ENCODE results near the gene ATXN2L. TPM values are rescaled to one million over a fixed set of nuclear protein-coding genes. Genes with fewer than 3 reads are reported as not detected.
"Not testable (repeated sequence)": the region's sequence is repeated elsewhere in the genome, so short reads cannot be mapped to it uniquely, and the experiment has no call there.

Gene ATXN2L
- total RNA-seq, 2 donors from 2014 or later, result 317 to 377 TPM

DNA sequence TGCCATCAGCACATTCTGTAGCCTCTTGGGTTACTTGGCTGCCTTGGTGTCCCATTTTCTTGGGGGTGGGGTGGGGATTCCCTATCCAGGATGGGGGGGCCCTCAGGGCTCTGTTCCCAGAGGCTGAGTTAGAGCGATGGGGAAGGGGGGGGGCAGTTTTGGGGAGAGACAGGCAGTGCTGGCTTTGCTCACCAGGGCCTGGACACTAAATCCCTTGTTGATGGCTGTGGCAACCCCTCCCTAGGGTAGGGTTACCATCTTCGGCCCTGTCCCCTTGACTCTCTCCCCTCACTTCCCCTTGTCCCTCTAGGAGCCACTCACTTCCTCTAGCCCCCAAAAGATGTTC lies 54.8 kb downstream of the ATXN2L start:
- H3K9me3 Mint-ChIP-seq, result peaks cover 0 to 5% of the 10 kb centered on the region in 2 donors

DNA sequence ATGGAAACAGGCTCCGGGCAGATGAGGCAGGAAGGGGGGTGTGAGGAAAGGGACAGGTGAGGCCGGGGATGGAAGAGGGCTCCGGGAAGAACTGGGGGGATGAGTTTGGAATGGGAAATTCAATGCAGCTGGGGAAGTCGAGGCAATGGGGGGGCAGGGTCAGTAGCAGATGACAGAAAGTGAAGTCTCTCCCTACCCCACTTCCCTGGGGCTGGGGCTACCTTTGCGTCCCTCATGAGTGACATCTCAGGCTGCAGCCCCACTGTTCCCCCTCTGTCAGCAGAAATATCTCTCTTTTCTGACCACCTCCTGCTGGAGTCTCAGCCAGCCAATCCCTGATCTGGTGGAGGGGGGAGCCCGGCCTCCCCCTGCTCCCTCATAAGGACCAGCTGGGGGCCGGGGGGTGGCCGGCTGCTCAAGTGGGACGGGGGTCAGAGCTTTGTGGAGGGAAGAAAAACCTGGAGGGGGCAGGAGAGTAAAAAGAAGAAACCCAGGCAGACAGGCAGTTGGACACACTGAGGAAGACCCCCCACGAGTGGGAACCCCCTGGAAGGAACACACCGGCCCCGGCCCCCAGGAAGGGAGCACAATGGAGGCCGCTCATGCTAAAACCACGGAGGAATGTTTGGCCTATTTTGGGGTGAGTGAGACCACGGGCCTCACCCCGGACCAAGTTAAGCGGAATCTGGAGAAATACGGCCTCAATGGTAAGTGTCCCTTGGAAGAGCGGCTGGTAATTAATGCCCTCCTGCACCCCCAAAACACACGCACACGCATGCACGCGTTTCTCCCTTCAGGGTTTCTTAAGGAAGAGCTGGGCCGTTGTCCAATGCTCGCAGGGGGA lies 55.5 kb downstream of the ATXN2L start, which contains the start of gene ATP2A1:
TSS of gene ATP2A1 (plus strand) at position 406 of the 844 bp plus-strand sequence. CDS start at position 590, 184 bp downstream.
- ATAC-seq (no peak), DNase-seq (ENCODE audit: low spot score in 2 of 2) (no peak)
- H3K36me3 Mint-ChIP-seq, result peaks cover 8 to 9% of the 10 kb centered on the region in 2 donors
- peaks cover 0 to 5% of the 10 kb centered on the region in 2 donors for H3K9me3 Mint-ChIP-seq
- H3K27ac Mint-ChIP-seq, result peak within 1 kb of the TSS; percentile 50 to 71

More for the DNA sequence above, 54.8 kb downstream of the ATXN2L start:
- Mint-ChIP-seq H3K27ac (peak overlapping the region in 1 of 2 donors; percentile 56), H3K36me3 (peaks cover 8 to 9% of the 10 kb centered on the region in 2 donors)
- DNase-seq (ENCODE audit: low spot score in 2 of 2), result no peak
- ATAC-seq, result no peak

DNA sequence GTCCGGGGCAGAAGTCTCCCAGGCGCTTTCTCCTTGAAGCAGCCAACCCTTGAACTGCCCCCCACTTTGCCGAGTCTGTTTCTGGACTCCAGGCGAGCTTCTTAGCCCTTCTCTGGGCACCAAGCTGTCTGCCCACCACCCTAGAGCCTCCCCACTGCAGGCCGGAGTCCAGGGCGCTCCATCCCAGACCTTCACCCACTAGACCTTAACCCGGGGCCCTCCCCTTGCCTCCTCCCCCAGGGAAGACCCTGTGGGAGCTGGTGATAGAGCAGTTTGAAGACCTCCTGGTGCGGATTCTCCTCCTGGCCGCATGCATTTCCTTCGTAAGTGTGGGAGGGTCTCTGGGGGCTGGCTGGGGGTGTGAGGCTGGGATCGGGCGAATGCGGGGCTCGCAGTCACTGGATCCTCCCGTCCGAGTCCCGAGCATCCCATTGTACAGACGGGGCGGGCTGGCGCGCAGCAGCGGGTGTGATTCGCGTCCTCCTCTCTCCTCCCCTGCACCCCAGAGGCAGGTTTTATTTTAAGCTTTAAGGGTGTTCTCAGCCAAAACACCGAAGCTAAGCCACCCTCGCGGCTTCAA lies 56.6 kb downstream of the ATXN2L start:
- ATAC-seq, result peak; percentile 53 to 56
- H3K9me3 Mint-ChIP-seq, result peaks cover 0 to 5% of the 10 kb centered on the region in 2 donors
- peaks cover 8 to 9% of the 10 kb centered on the region in 2 donors for H3K36me3 Mint-ChIP-seq
- peak overlapping the region; percentile 60 to 71 for H3K27ac Mint-ChIP-seq
- no peak for DNase-seq (ENCODE audit: low spot score in 2 of 2)

GRCh38 chr16:28879841-28880588 lies 57.2 kb downstream of the ATXN2L start:
- ATAC-seq (peak; percentile 94 to 96), DNase-seq (ENCODE audit: low spot score in 2 of 2) (peak; percentile 83 to 84)
- H3K27ac Mint-ChIP-seq, result peak overlapping the region in 1 of 2 donors; percentile 71
- H3K9me3 Mint-ChIP-seq, result peaks cover 0 to 5% of the 10 kb centered on the region in 2 donors
- H3K36me3 Mint-ChIP-seq, result peaks cover 8 to 9% of the 10 kb centered on the region in 2 donors

DNA sequence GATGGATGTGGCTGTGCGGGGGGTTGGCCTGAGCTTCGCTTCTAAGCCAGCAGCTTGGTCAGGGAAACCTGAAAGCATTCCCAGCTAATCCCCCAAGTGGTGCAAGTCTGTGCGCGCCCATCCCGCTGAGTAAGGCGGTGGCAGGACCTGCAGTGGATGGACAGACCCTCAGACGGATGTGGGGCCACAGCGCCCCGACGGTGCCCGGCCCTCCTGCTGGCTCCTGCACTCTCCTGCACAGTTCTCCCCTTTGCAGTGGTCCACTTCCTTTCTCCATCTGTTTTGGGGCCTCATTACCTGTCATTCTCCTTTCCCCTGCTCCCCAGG lies 57.8 kb downstream of the ATXN2L start:
- Mint-ChIP-seq H3K27ac (no peak overlapping the region), H3K36me3 (peaks cover 8 to 9% of the 10 kb centered on the region in 2 donors)
- no peak for ATAC-seq

DNA sequence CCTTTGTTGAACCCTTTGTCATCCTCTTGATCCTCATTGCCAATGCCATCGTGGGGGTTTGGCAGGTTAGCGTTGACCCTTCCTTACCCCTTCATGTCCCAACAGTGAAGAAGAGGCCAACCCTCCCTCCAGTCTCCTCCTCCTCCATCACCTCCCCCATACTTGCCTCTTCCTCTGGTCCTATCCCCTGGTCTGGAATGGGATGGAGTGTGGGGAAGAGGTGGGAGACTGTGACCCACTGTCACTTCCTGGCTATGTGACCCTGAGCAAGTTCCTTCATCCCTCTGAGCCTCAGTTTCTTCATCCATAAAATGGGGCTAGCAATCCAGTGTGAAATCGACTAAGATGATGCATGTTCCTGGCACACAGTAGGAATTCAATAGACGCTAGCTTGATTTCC lies 58.2 kb downstream of the ATXN2L start:
- DNase-seq (ENCODE audit: low spot score in 2 of 2) (no peak), ATAC-seq (no peak)
- H3K27ac Mint-ChIP-seq, result no peak overlapping the region
- peaks cover 8 to 9% of the 10 kb centered on the region in 2 donors for H3K36me3 Mint-ChIP-seq
- H3K9me3 Mint-ChIP-seq, result peaks cover 0 to 5% of the 10 kb centered on the region in 2 donors

More for the DNA sequence above, 57.8 kb downstream of the ATXN2L start:
- peaks cover 0 to 5% of the 10 kb centered on the region in 2 donors for H3K9me3 Mint-ChIP-seq
- no peak for DNase-seq (ENCODE audit: low spot score in 2 of 2)

DNA sequence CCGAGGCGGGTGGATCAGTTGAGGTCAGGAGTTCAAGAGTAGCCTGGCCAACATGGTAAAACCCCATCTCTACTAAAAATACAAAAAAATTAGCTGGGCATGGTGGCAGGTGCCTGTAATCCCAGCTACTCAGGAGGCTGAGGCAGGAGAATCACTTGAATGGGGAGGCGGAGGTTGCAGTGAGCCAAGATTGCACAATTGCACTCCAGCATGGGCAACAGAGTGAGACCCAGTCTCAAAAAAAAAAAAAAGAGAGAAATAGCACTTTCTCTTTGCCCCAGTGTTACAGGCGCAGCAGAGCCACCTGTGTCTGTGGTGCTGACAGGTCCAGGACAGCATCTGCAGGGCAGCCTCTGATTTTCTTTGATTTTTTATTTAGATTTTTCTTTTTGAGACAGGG lies 58.8 kb downstream of the ATXN2L start:
- not testable (repeated sequence) for H3K36me3 Mint-ChIP-seq; ATAC-seq; H3K27ac Mint-ChIP-seq; DNase-seq (ENCODE audit: low spot score in 2 of 2); H3K9me3 Mint-ChIP-seq

DNA sequence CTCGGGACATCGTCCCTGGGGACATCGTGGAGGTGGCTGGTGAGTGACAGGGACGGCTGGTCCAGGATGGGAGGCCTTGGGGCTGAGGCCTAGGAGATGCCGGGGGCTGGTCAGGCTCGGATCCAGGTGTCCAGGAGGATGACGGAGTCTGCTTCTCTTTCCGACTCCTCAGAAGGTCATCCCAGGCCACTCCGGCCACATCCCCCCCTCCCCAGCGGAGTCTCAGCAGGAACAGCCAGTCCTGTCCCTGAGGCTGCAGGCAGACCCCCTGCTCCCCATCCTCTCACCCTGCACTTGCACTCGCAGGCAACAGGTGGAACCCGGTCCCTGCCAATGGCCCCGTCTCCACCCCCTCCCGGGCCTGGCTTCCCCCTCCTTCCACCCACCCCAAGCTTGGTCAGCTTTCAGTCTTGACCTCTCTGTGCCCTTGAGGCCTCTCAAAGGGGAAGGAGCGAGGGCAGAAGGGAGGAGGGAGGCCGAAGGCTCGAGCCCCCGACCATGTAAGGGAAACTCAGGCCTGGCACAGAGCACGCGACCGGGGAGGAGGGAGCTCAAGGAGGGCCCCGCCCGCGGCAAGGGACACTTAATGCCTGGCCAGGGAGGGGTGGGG lies 59.9 kb downstream of the ATXN2L start:
- DNase-seq (ENCODE audit: low spot score in 2 of 2), result no peak
- Mint-ChIP-seq H3K9me3 (peaks cover 0 to 5% of the 10 kb centered on the region in 2 donors), H3K36me3 (peaks cover 8 to 9% of the 10 kb centered on the region in 2 donors), H3K27ac (no peak overlapping the region)
- no peak for ATAC-seq

DNA sequence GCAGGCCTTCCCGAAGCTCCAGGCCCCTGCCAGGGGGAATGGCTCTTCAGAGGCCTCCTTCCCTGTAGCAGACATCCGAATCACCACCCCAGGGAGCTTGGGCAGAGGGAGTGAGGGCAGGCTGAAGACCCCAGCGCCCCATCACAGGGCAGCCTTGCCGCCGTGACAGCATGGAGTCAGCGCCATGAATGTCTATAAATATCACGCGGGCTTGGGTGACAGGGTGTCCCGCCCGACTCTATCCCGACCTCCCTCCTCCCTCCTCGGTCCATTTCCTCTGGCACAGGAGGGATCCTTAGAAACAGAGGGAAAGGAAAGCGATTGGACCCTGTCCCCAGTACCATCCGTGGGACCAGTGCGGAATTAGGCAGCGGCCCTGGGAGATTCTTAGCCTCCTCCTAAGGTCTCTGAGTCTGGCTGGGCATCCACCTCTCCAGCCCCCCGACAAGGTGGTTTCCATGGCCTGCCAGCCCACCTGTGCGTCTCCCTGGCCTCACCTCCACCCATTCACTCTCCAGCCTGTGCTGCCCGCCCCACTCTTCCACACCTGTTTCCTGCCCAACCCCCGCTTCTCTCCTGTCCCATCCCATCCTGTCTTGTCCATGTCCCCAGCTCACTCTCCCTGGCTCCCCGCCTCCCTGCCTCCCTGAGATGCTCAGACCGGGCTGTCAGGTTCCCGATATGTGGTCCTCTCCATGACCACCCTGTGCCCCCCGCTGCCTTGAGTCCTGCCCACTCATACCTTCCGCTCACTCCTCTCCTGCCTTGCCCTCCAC lies 60.6 kb downstream of the ATXN2L start:
- peaks cover 0 to 5% of the 10 kb centered on the region in 2 donors for H3K9me3 Mint-ChIP-seq

GRCh38 chr16:28884045-28884444 lies 61.2 kb downstream of the ATXN2L start:
- no peak for DNase-seq (ENCODE audit: low spot score in 2 of 2)
- Mint-ChIP-seq H3K9me3 (peaks cover 0 to 5% of the 10 kb centered on the region in 2 donors), H3K27ac (peak overlapping the region in 1 of 2 donors; percentile 56), H3K36me3 (peaks cover 8 to 9% of the 10 kb centered on the region in 2 donors)
- no peak for ATAC-seq

More for the DNA sequence above, 60.6 kb downstream of the ATXN2L start:
- no peak for DNase-seq (ENCODE audit: low spot score in 2 of 2)
- H3K36me3 Mint-ChIP-seq, result peaks cover 8 to 9% of the 10 kb centered on the region in 2 donors
- no peak for ATAC-seq
- no peak overlapping the region for H3K27ac Mint-ChIP-seq

Other genes starting within 250 kb of the ATXN2L start
- gene SULT1A2, start 225.9 kb upstream of the ATXN2L start, total RNA-seq, result under 1 TPM; 0.30 to 0.54 TPM
- 10 to 100 TPM in 1 of 2 donors, 1 to 10 TPM in 1; 8.2 to 15.6 TPM for gene SULT1A1, start 213.0 kb upstream of the ATXN2L start, total RNA-seq
- under 1 TPM in 1 of 2 donors, not detected in 1; 0.36 TPM for gene NPIPB8, start 184.9 kb upstream of the ATXN2L start, total RNA-seq
- 100 to 1,000 TPM; 467 to 604 TPM for gene EIF3C, start 111.5 kb upstream of the ATXN2L start, total RNA-seq
- gene NPIPB9, start 71.2 kb upstream of the ATXN2L start, total RNA-seq, result 1 to 10 TPM; 4.6 to 5.6 TPM
- 100 to 1,000 TPM; 235 to 315 TPM for gene TUFM, start 23.3 kb downstream of the ATXN2L start, total RNA-seq
- 10 to 100 TPM; 41.1 to 55.5 TPM for gene SH2B1, start 40.8 kb downstream of the ATXN2L start, total RNA-seq
- gene ATP2A1, start 55.5 kb downstream of the ATXN2L start, total RNA-seq, result 1 to 10 TPM; 4.7 to 7.4 TPM
- gene RABEP2, start 102.2 kb downstream of the ATXN2L start, total RNA-seq, result 10 to 100 TPM; 20.7 to 25.1 TPM
- gene CD19, start 109.0 kb downstream of the ATXN2L start, total RNA-seq, result 1 to 10 TPM in 1 of 2 donors, under 1 TPM in 1; 0.32 to 1.2 TPM
- 10 to 100 TPM; 94.5 to 96.8 TPM for gene NFATC2IP, start 127.9 kb downstream of the ATXN2L start, total RNA-seq
- gene SPNS1, start 151.8 kb downstream of the ATXN2L start, total RNA-seq, result 10 to 100 TPM; 16.3 to 19.9 TPM
- gene LAT, start 162.1 kb downstream of the ATXN2L start, total RNA-seq, result 100 to 1,000 TPM; 171 to 440 TPM